ENCODE measurements around the gene SLC39A5.
"Not testable (repeated sequence)": the region's sequence is repeated elsewhere in the genome, so short reads cannot be mapped to it uniquely, and the experiment has no call there.

The SLC39A5 gene

GRCh38 chr12:56244494-56244893 lies 14.6 kb downstream of the SLC39A5 start:
- DNase-seq (ENCODE audit: low spot score) = no peak

GRCh38 chr12:56247923-56248322 lies 18.1 kb downstream of the SLC39A5 start:
- no peak for DNase-seq (ENCODE audit: low spot score)

GRCh38 chr12:56248711-56249110 lies 18.9 kb downstream of the SLC39A5 start:
- DNase-seq (ENCODE audit: low spot score) = no peak

- DNase-seq (ENCODE audit: low spot score) = no peak
Observed at GRCh38 chr12:56252649-56253048, 22.8 kb downstream of the SLC39A5 start.

- DNase-seq (ENCODE audit: low spot score) = no peak
Observed at GRCh38 chr12:56253091-56253490, 23.2 kb downstream of the SLC39A5 start.

- no peak for DNase-seq (ENCODE audit: low spot score)
Observed at GRCh38 chr12:56255671-56256070, 25.8 kb downstream of the SLC39A5 start.

- no peak for DNase-seq (ENCODE audit: low spot score)
Observed at GRCh38 chr12:56256326-56256960, 26.6 kb downstream of the SLC39A5 start.

GRCh38 chr12:56257071-56257470 lies 27.2 kb downstream of the SLC39A5 start:
- no peak for DNase-seq (ENCODE audit: low spot score)

GRCh38 chr12:56257491-56258067 lies 27.7 kb downstream of the SLC39A5 start:
- no peak for DNase-seq (ENCODE audit: low spot score)

- DNase-seq (ENCODE audit: low spot score) = peak; percentile 69
Observed at GRCh38 chr12:56258068-56258819, 28.4 kb downstream of the SLC39A5 start, which contains the start of gene ANKRD52. Gene ANKRD52, minus strand, starts transcription at chr12:56258384. Its CDS starts 115 bp downstream, at chr12:56258269.

GRCh38 chr12:56258820-56259183 lies 29.0 kb downstream of the SLC39A5 start:
- DNase-seq (ENCODE audit: low spot score) = no peak

- no peak for DNase-seq (ENCODE audit: low spot score)
Observed at GRCh38 chr12:56260380-56260779, 30.5 kb downstream of the SLC39A5 start.

GRCh38 chr12:56260921-56261320 lies 31.1 kb downstream of the SLC39A5 start:
- no peak for DNase-seq (ENCODE audit: low spot score)

GRCh38 chr12:56261503-56262232 lies 31.8 kb downstream of the SLC39A5 start:
- DNase-seq (ENCODE audit: low spot score) = no peak

GRCh38 chr12:56262955-56263354 lies 33.1 kb downstream of the SLC39A5 start:
- not testable (repeated sequence) for DNase-seq (ENCODE audit: low spot score)

- DNase-seq (ENCODE audit: low spot score) = not testable (repeated sequence)
Observed at GRCh38 chr12:56266068-56266692, 36.3 kb downstream of the SLC39A5 start.

GRCh38 chr12:56266693-56267442 lies 37.0 kb downstream of the SLC39A5 start, which contains the start of gene COQ10A:
Gene COQ10A, plus strand, starts transcription at chr12:56266942. Its CDS starts 177 bp downstream, at chr12:56267119.
- peak; percentile 71 for DNase-seq (ENCODE audit: low spot score)

GRCh38 chr12:56267443-56268071 lies 37.7 kb downstream of the SLC39A5 start:
- DNase-seq (ENCODE audit: low spot score) = no peak

GRCh38 chr12:56271031-56271430 lies 41.2 kb downstream of the SLC39A5 start:
- DNase-seq (ENCODE audit: low spot score) = no peak

- not testable (repeated sequence) for DNase-seq (ENCODE audit: low spot score)
Observed at GRCh38 chr12:56272468-56272867, 42.6 kb downstream of the SLC39A5 start.

GRCh38 chr12:56274299-56274698 lies 44.4 kb downstream of the SLC39A5 start:
- DNase-seq (ENCODE audit: low spot score) = no peak
